Hepatocyte (in vitro differentiated cells): Measurements from ENCODE around the gene RALGAPB.

Source experiments
- CTCF ChIP-seq: fragments of 200-600 bp; sonication (generic); IDR thresholded peaks from 2 replicates; pipeline ENCODE4 v1.5.1; 2016; ENCODE audit warnings: antibody characterized with exemption, mild to moderate bottlenecking; ENCODE audit not compliant: poor library complexity
- EZH2 ChIP-seq: fragments of 200-600 bp; sonication (generic); IDR thresholded peaks from 2 replicates; pipeline ENCODE4 v1.6.1; 2016; ENCODE audit warnings: antibody characterized with exemption, mild to moderate bottlenecking, borderline replicate concordance
- EZH2phosphoT487 ChIP-seq: fragments of 200-600 bp; sonication (generic); IDR thresholded peaks from one replicate; pipeline ENCODE4 v1.6.1; 2018; ENCODE audit warnings: antibody characterized with exemption, mild to moderate bottlenecking, low read depth, moderate library complexity; ENCODE audit not compliant: unreplicated experiment, severe bottlenecking

- no peak for TF ChIP-seq CTCF
- TF ChIP-seq EZH2phosphoT487, result no peak
- no peak for TF ChIP-seq EZH2
Measured at GRCh38 chr20:38564680-38565079, 92.0 kb downstream of the RALGAPB start.
